Measurements from ENCODE around the gene FLVCR1. TPM values are rescaled to one million over a fixed set of nuclear protein-coding genes. Genes with fewer than 3 reads are reported as not detected.

Gene FLVCR1
- total RNA-seq, 2 experiments from 2014 or later: 13.5 to 13.9 TPM

Other genes with a start within 250 kb of the FLVCR1 start
- gene ATF3, start 249.5 kb upstream of the FLVCR1 start, total RNA-seq: 10 to 100 TPM; 40.3 to 44.9 TPM
- gene BATF3, start 158.4 kb upstream of the FLVCR1 start, total RNA-seq: 100 to 1,000 TPM; 129 to 149 TPM
- gene NSL1, start 66.5 kb upstream of the FLVCR1 start, total RNA-seq: 10 to 100 TPM; 39.2 to 40.9 TPM
- gene TATDN3, start 66.4 kb upstream of the FLVCR1 start, total RNA-seq: 10 to 100 TPM; 13.8 to 15.2 TPM
- gene SPATA45, start 10.6 kb upstream of the FLVCR1 start, total RNA-seq: not detected
- under 1 TPM; 0.34 to 0.53 TPM for gene VASH2, start 92.3 kb downstream of the FLVCR1 start, total RNA-seq
- gene ANGEL2, start 157.6 kb downstream of the FLVCR1 start, total RNA-seq: 10 to 100 TPM; 41.3 to 51.5 TPM
- 1 to 10 TPM; 4.9 to 5.7 TPM for gene RPS6KC1, start 193.0 kb downstream of the FLVCR1 start, total RNA-seq